Skeletal muscle satellite cell (primary cell): ENCODE results near the gene IMMP2L.

ENCODE experiments used
- H3K27me3 ChIP-seq: 2 replicates; pipeline ENCODE4 v1.7.0; 2013; ENCODE audit warnings: low read length; ENCODE audit not compliant: control insufficient read depth, insufficient read depth
- H3K36me3 ChIP-seq: 2 replicates; pipeline ENCODE4 v1.7.0; 2013; ENCODE audit warnings: mild to moderate bottlenecking, control low read depth, low read length; ENCODE audit not compliant: insufficient read depth
- H3K4me1 ChIP-seq: 2 replicates; pipeline ENCODE4 v1.7.0; 2013; ENCODE audit warnings: low read length; ENCODE audit not compliant: control insufficient read depth, insufficient read depth
- H3K4me2 ChIP-seq: 2 replicates; pipeline ENCODE4 v1.7.0; 2013; ENCODE audit warnings: mild to moderate bottlenecking, low read length
- H3K4me3 ChIP-seq: 2 replicates; pipeline ENCODE4 v1.7.0; 2013; ENCODE audit warnings: low read length
- H3K9ac ChIP-seq: 2 replicates; pipeline ENCODE4 v1.7.0; 2013; ENCODE audit warnings: mild to moderate bottlenecking, low read depth, low read length, moderate library complexity
- H3K9me3 ChIP-seq: replicated peaks from 2 replicates; pipeline ENCODE4 v1.7.0; 2013; ENCODE audit warnings: mild to moderate bottlenecking, control low read depth, low read length

The IMMP2L gene

GRCh38 chr7:111009526-111010040 is 552.7 kb downstream of the IMMP2L start:
- Histone ChIP-seq H3K4me2 (no peak overlapping the region), H3K27me3 (no peaks in the 10 kb centered on the region), H3K4me3 (no peak overlapping the region), H3K9me3 (no peaks in the 10 kb centered on the region), H3K36me3 (no peaks in the 10 kb centered on the region), H3K9ac (no peak overlapping the region), H3K4me1 (peaks cover 9% of the 10 kb centered on the region)

DNA sequence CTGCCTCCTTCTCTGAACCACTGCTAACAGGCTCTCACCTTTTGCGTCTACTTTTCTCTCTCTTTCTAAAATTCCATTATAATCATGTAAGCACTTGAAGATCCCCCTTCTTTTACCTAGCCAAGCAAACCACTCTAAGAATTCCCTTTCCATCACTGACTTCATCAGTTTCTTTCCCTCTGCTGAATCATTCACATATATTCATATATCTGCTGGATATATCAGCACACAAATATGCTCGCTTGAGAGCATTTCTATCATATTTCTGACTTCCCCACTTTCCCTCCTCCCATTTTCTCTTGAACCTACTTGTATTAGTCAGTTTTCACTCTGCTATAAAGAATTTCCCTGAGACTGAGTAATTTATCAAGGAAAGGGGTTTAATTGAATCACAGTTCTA is 555.6 kb downstream of the IMMP2L start:
- Histone ChIP-seq H3K4me3 (no peak overlapping the region), H3K27me3 (no peaks in the 10 kb centered on the region), H3K4me2 (no peak overlapping the region), H3K36me3 (no peaks in the 10 kb centered on the region), H3K9me3 (no peaks in the 10 kb centered on the region), H3K4me1 (peaks cover 2% of the 10 kb centered on the region), H3K9ac (no peak overlapping the region)

DNA sequence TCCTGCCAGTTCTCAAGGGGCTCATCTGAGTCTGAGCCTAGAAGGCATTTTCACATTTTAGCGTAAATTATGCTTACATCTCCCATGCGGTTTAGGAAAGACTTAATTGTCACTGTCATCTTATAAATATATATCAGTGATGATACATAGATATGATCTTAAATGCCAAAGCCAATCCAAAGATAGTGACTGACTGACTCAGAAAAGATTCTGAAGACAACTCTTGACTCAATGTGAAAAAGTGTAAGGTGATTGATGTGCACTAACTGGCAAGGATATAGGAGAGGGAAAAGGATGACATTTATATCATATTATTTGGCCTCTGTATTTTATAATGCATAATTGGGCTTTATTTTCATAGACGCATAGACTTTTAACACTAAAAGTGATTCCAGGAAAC is 556.3 kb downstream of the IMMP2L start:
- Histone ChIP-seq H3K4me2 (no peak overlapping the region), H3K4me1 (no peaks in the 10 kb centered on the region), H3K9ac (no peak overlapping the region), H3K9me3 (no peaks in the 10 kb centered on the region), H3K27me3 (no peaks in the 10 kb centered on the region), H3K36me3 (no peaks in the 10 kb centered on the region), H3K4me3 (no peak overlapping the region)

GRCh38 chr7:111005445-111005844 is 556.8 kb downstream of the IMMP2L start:
- no peak overlapping the region for H3K4me3 ChIP-seq
- no peaks in the 10 kb centered on the region for H3K9me3 ChIP-seq
- H3K9ac ChIP-seq: no peak overlapping the region
- no peaks in the 10 kb centered on the region for H3K36me3 ChIP-seq
- no peaks in the 10 kb centered on the region for H3K4me1 ChIP-seq
- no peaks in the 10 kb centered on the region for H3K27me3 ChIP-seq
- no peak overlapping the region for H3K4me2 ChIP-seq

GRCh38 chr7:111004310-111004901 is 557.9 kb downstream of the IMMP2L start:
- H3K27me3 ChIP-seq: no peaks in the 10 kb centered on the region
- no peaks in the 10 kb centered on the region for H3K36me3 ChIP-seq
- no peak overlapping the region for H3K4me2 ChIP-seq
- H3K4me1 ChIP-seq: no peaks in the 10 kb centered on the region
- no peaks in the 10 kb centered on the region for H3K9me3 ChIP-seq
- H3K9ac ChIP-seq: no peak overlapping the region
- H3K4me3 ChIP-seq: no peak overlapping the region

DNA sequence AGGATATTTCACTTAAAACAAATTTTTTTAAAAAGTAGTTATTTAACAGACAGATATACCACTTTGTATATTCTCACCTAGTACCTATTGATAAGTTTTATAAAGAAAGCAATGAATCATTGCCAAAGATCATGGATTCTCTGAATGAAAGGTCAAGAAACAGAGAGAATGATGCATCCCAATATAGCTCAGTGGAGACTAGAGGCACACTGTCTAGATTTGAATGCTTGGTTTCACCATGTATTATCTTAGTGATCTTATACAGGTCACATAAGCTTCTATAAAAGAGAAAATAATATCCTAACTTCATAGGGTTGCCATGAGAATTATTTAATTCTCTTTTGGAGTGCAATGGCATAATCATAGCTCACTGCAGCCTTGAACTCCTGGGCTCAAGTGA is 558.4 kb downstream of the IMMP2L start:
- H3K4me2 ChIP-seq: no peak overlapping the region
- H3K36me3 ChIP-seq: no peaks in the 10 kb centered on the region
- no peaks in the 10 kb centered on the region for H3K9me3 ChIP-seq
- H3K4me1 ChIP-seq: no peaks in the 10 kb centered on the region
- H3K4me3 ChIP-seq: no peak overlapping the region
- no peak overlapping the region for H3K9ac ChIP-seq
- no peaks in the 10 kb centered on the region for H3K27me3 ChIP-seq

- Histone ChIP-seq H3K9ac (no peak overlapping the region), H3K4me3 (no peak overlapping the region), H3K4me2 (no peak overlapping the region), H3K36me3 (no peaks in the 10 kb centered on the region), H3K9me3 (no peaks in the 10 kb centered on the region), H3K27me3 (no peaks in the 10 kb centered on the region), H3K4me1 (no peaks in the 10 kb centered on the region)
These were observed 568.0 kb downstream of the IMMP2L start for GRCh38 chr7:110994028-110994967.

DNA sequence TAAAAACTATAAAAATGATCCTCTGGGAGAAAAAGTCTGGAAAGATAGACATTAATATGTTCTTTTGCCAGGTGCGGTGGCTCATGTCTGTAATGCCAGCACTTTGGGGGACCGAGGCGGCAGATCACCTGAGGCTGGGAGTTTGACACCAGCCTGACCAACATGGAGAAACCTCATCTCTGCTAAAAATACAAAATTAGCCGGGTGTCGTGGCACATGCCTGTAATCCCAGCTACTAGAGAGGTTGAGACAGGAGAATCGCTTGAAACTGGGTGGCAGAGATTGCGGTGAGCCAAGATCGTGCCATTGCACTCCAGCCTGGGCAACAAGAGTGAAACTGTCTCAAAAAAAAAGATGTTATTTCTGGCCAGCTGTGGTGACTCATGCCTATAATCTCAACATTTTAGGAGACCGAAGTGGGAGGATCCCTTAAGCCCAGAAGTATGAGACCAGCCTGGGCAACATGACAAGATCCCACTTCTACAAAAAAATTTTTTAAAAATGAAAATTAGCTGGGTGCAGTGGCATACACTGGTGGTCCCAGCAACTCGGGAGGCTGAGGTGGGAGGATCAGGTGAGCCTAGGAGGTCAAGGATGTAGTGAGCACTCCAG is 573.3 kb downstream of the IMMP2L start:
- Histone ChIP-seq H3K9ac (no peak overlapping the region), H3K4me1 (no peaks in the 10 kb centered on the region), H3K4me3 (no peak overlapping the region), H3K9me3 (no peaks in the 10 kb centered on the region), H3K4me2 (no peak overlapping the region), H3K27me3 (no peaks in the 10 kb centered on the region), H3K36me3 (no peaks in the 10 kb centered on the region)

GRCh38 chr7:110988348-110988747 is 573.9 kb downstream of the IMMP2L start:
- no peaks in the 10 kb centered on the region for H3K4me1 ChIP-seq
- no peaks in the 10 kb centered on the region for H3K9me3 ChIP-seq
- no peak overlapping the region for H3K4me3 ChIP-seq
- no peak overlapping the region for H3K4me2 ChIP-seq
- H3K27me3 ChIP-seq: no peaks in the 10 kb centered on the region
- no peak overlapping the region for H3K9ac ChIP-seq
- H3K36me3 ChIP-seq: no peaks in the 10 kb centered on the region

GRCh38 chr7:110987127-110987693 is 575.1 kb downstream of the IMMP2L start:
- no peaks in the 10 kb centered on the region for H3K27me3 ChIP-seq
- H3K4me2 ChIP-seq: no peak overlapping the region
- H3K36me3 ChIP-seq: no peaks in the 10 kb centered on the region
- H3K9me3 ChIP-seq: no peaks in the 10 kb centered on the region
- H3K4me1 ChIP-seq: no peaks in the 10 kb centered on the region
- no peak overlapping the region for H3K9ac ChIP-seq
- H3K4me3 ChIP-seq: no peak overlapping the region

DNA sequence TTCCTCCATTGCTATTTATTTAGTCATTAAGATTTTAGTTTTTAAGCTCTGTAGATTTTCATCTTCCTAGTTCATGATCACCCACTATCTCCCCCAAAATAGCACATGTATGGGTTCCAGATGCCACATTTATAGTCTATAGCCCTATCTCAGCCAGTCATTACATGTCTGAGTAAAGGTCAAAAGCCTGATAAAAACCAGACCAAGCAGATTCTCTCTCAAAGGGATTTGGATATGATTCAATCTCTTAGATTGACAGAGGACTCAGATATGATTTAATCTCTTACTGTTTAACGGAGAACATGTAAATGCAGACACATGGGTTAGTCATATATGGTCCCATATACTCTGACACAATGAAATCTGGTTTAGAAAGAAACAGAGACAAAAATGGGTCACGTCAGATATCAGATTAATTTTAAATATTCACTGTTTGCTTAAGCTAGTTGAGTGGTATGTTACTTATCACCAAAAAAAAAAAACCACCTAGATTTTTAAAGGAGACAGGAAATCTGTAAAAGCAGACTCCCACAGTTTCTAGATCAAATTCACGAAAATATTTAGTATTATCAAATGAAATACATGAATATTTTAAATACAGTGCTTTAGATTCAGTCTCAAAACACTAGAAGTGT is 578.4 kb downstream of the IMMP2L start:
- Histone ChIP-seq H3K36me3 (no peaks in the 10 kb centered on the region), H3K4me1 (no peaks in the 10 kb centered on the region), H3K4me2 (no peak overlapping the region), H3K9ac (no peak overlapping the region), H3K9me3 (no peaks in the 10 kb centered on the region), H3K27me3 (no peaks in the 10 kb centered on the region), H3K4me3 (no peak overlapping the region)
